Thyroid gland (tissue), 4 donors: Measurements from ENCODE around the gene ETFB. TPM values are rescaled to one million over a fixed set of nuclear protein-coding genes. Genes with fewer than 3 reads are reported as not detected.

ENCODE experiments used
- DNase-seq, 2 donors: peaks; one replicate each; pipeline ENCODE4 v3.0.0-alpha.2; 2019
- H3K27ac ChIP-seq, 3 donors: fragments of 200-600 bp; sonication (generic); 1 replicate in 2 of 3; 2 replicates in 1 of 3; pipeline ENCODE4 v1.5.1; 2016 to 2019; ENCODE audit warnings: mild to moderate bottlenecking in 1 of 3, moderate library complexity in 1 of 3
- H3K27me3 ChIP-seq: fragments of 200-600 bp; sonication (generic); one replicate; pipeline ENCODE4 v1.5.1; 2019
- H3K36me3 ChIP-seq, 2 donors: fragments of 200-600 bp; sonication (generic); one replicate each; pipeline ENCODE4 v1.5.1; 2016 to 2019
- H3K4me1 ChIP-seq, 2 donors: fragments of 200-600 bp; sonication (generic); one replicate each; pipeline ENCODE4 v1.5.1; 2017 to 2019
- H3K4me3 ChIP-seq, 3 donors: fragments of 200-600 bp; sonication (generic); replicated peaks in 1 of 3; 1 replicate in 2 of 3; 2 replicates in 1 of 3; pipeline ENCODE4 v1.5.1; 2016; ENCODE audit warnings: mild to moderate bottlenecking in 1 of 3
- H3K9me3 ChIP-seq: fragments of 200-600 bp; sonication (generic); one replicate; pipeline ENCODE4 v1.5.1; 2017
- CTCF ChIP-seq, 6 experiments: fragments of 200-600 bp in 3 of 6; fragments of 450-650 bp in 3 of 6; sonication (generic) in 3 of 6; IDR thresholded peaks; one replicate each; pipeline ENCODE4 v1.5.1; 2016 to 2019; ENCODE audit warnings: antibody characterized with exemption in 6 of 6, mild to moderate bottlenecking in 2 of 6, inconsistent platforms in 1 of 6, moderate library complexity in 1 of 6
- POLR2A ChIP-seq, 2 donors: fragments of 450-650 bp; IDR thresholded peaks; one replicate each; pipeline ENCODE4 v1.6.1; 2017; ENCODE audit warnings: antibody characterized with exemption in 2 of 2, mild to moderate bottlenecking in 2 of 2, moderate library complexity in 1 of 2
- WGBS, 2 donors: methylation state at CpG; one replicate each; pipeline ENCODE4 v1.1.5; 2017; 5-methylcytosine and 5-hydroxymethylcytosine counted together
- intact Hi-C: fragments of 100-400 bp; cut with DNase I; formaldehyde crosslinking; loops from one replicate; pipeline ENCODE4 v1.15.1; 2023
- total RNA-seq, 4 donors: library from RNA; depleted of rRNA; stranded (reverse); fragments of >200 nt; gene quantifications; one replicate each; pipeline ENCODE4 v1.2.3, GENCODE V29; 2016

ETFB gene
- total RNA-seq, 4 donors from 2014 or later, result 73.1 to 177 (median 129) TPM

GRCh38 chr19:51367565-51368365, 1.6 kb upstream of the ETFB start:
- 1 to 2% methylated on average over 10 to 17 of the region's 64 CpGs for WGBS, 2 donors
- TF ChIP-seq CTCF (IDR thresholded peaks at IDR 0.05) (no peak), POLR2A (IDR thresholded peaks at IDR 0.05) (peak in 1 of 2 donors; percentile 74)

GRCh38 chr19:51367255-51367564, 1.0 kb upstream of the ETFB start:
- peak overlapping the region; percentile 58 to 90 (median 88) for H3K27ac ChIP-seq
- WGBS, 2 donors, result 0% methylated on average over 14 of the region's 15 CpGs; no CpG with 5 or more reads in 1 of the 2 donors
- no peak for TF ChIP-seq CTCF (IDR thresholded peaks at IDR 0.05)
- TF ChIP-seq POLR2A (IDR thresholded peaks at IDR 0.05), result peak; percentile 74 to 88

More at GRCh38 chr19:51367565-51368365, 1.6 kb upstream of the ETFB start:
- Histone ChIP-seq H3K9me3 (no peaks in the 10 kb centered on the region), H3K27me3 (no peaks in the 10 kb centered on the region), H3K4me1 (peaks cover 14 to 18% of the 10 kb centered on the region in 2 donors), H3K27ac (peak overlapping the region; percentile 44 to 90 (median 88)), H3K36me3 (no peaks in the 10 kb centered on the region), H3K4me3 (peak overlapping the region; percentile 65 to 87 (median 75))
- peak; percentile 99 for DNase-seq
- intact Hi-C loops, result no loop called here

GRCh38 chr19:51366389-51367254, 434 bp upstream of the ETFB start:
- DNase-seq, result peak; percentile 99
- TF ChIP-seq POLR2A (IDR thresholded peaks at IDR 0.05), result peak in 1 of 2 donors; percentile 90
- no peak for TF ChIP-seq CTCF (IDR thresholded peaks at IDR 0.05)
- peak overlapping the region; percentile 72 to 90 (median 88) for H3K27ac ChIP-seq
- no peaks in the 10 kb centered on the region for H3K36me3 ChIP-seq
- peaks cover 14 to 24% of the 10 kb centered on the region in 2 donors for H3K4me1 ChIP-seq
- no peaks in the 10 kb centered on the region for H3K9me3 ChIP-seq
- WGBS, 2 donors, result 0 to 1% methylated on average over 45 to 46 of the region's 54 CpGs
- peak overlapping the region; percentile 9 to 87 (median 65) for H3K4me3 ChIP-seq
- intact Hi-C loops, result no loop called here
- H3K27me3 ChIP-seq, result no peaks in the 10 kb centered on the region

More at GRCh38 chr19:51367255-51367564, 1.0 kb upstream of the ETFB start:
- Histone ChIP-seq H3K4me3 (peak overlapping the region; percentile 9 to 87 (median 65)), H3K9me3 (no peaks in the 10 kb centered on the region), H3K27me3 (no peaks in the 10 kb centered on the region), H3K36me3 (no peaks in the 10 kb centered on the region), H3K4me1 (peaks cover 14 to 23% of the 10 kb centered on the region in 2 donors)
- DNase-seq, result peak in 1 of 2 donors; percentile 5
- intact Hi-C loops, result no loop called here

- Histone ChIP-seq H3K9me3 (no peaks in the 10 kb centered on the region), H3K4me3 (peak overlapping the region; percentile 23 to 78 (median 65)), H3K27ac (peak overlapping the region; percentile 72 to 90 (median 88)), H3K27me3 (no peaks in the 10 kb centered on the region), H3K36me3 (no peaks in the 10 kb centered on the region), H3K4me1 (peaks cover 14 to 24% of the 10 kb centered on the region in 2 donors)
- intact Hi-C loops, result no loop called here
- peak; percentile 52 to 56 for DNase-seq
- 13 to 15% methylated on average over 9 to 10 of the region's 10 CpGs for WGBS, 2 donors
- TF ChIP-seq CTCF (IDR thresholded peaks at IDR 0.05) (no peak), POLR2A (IDR thresholded peaks at IDR 0.05) (no peak)
These were observed 800 bp downstream of the ETFB start for GRCh38 chr19:51365211-51365964.
